Measurements from ENCODE around the gene POGZ. TPM values are rescaled to one million over a fixed set of nuclear protein-coding genes. Genes with fewer than 3 reads are reported as not detected.

Gene POGZ
- total RNA-seq, 4 donors from 2014 or later, result 25.8 to 68.2 (median 47.3) TPM

DNA sequence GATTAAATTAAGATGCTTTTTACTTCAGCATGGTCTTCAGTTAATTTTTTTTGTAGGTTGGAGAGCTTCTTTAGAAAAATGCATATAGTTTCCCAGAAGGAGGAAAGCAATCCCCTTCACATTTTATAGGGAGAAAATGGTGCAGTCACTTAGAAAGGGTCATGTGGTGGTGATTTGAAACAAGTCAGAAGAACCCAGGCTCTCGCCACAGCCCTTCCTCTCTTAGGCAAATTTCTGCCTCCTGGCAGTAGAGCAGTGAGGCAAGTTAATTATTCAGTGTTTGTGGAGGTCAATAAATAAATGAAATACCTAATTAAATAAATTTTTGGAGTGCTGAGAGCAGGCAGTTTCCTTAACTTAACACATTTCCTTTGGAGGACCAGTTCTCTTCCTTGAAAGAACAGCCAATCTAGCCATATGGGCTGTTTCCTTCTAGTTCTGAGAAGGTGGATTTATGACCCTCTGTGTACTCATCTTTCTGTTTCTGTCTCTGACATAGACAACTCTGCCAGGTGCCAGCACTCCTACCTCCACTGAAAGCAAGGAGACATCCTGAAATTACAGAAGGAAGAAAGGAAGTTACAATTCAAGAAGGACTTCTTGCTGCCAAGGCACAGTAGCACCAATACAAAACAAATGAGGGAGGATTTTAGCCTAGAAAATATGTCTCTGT, 19.0 kb upstream of the POGZ start:
- TF ChIP-seq, protein P1, sequence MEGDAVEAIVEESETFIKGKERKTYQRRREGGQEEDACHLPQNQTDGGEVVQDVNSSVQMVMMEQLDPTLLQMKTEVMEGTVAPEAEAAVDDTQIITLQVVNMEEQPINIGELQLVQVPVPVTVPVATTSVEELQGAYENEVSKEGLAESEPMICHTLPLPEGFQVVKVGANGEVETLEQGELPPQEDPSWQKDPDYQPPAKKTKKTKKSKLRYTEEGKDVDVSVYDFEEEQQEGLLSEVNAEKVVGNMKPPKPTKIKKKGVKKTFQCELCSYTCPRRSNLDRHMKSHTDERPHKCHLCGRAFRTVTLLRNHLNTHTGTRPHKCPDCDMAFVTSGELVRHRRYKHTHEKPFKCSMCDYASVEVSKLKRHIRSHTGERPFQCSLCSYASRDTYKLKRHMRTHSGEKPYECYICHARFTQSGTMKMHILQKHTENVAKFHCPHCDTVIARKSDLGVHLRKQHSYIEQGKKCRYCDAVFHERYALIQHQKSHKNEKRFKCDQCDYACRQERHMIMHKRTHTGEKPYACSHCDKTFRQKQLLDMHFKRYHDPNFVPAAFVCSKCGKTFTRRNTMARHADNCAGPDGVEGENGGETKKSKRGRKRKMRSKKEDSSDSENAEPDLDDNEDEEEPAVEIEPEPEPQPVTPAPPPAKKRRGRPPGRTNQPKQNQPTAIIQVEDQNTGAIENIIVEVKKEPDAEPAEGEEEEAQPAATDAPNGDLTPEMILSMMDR (IDR thresholded peaks at IDR 0.05), result no peak
- TF ChIP-seq POLR2A (IDR thresholded peaks at IDR 0.05) (no peak), EP300 (IDR thresholded peaks at IDR 0.05) (no peak), POLR2AphosphoS5 (IDR thresholded peaks at IDR 0.05) (no peak)
- Histone ChIP-seq H3K27me3 (no peaks in the 10 kb centered on the region), H3K36me3 (no peaks in the 10 kb centered on the region), H3K4me1 (peaks cover 0 to 8% (median 0%) of the 10 kb centered on the region in 3 donors), H3K27ac (no peak overlapping the region), H3K4me3 (no peak overlapping the region), H3K9me3 (peaks cover 0 to 8% (median 0%) of the 10 kb centered on the region in 3 donors)
- 100% methylated on average over 1 of the region's 1 CpG for WGBS, 2 donors (ENCODE audit: low coverage in 1 of 2)
- no peak for ATAC-seq

DNA sequence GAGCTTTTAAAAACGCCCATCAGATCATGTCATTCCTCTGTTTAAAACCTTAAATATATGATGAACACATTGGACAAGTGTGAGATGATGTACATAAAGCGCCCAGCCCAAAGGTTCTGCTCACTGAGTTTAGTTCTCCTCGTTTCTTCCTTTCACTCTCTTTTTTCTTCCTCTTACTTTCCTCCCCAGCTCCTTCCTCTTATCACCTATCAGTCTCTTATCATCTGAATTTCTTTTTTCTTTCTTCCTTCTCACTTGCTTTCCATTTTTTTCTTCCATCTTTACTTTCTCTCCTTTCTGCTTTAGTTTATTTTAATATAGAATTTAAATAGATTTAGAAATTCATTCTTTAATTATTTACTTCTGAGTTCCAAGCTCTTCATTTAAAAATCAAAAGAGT, 17.8 kb upstream of the POGZ start:
- no peak overlapping the region for H3K4me3 ChIP-seq
- no peaks in the 10 kb centered on the region for H3K36me3 ChIP-seq
- peaks cover 0 to 16% (median 0%) of the 10 kb centered on the region in 3 donors for H3K4me1 ChIP-seq
- H3K27ac ChIP-seq, result no peak overlapping the region
- no peaks in the 10 kb centered on the region for H3K27me3 ChIP-seq
- H3K9me3 ChIP-seq, result peaks cover 0 to 2% (median 0%) of the 10 kb centered on the region in 3 donors
- no peak for TF ChIP-seq POLR2A (IDR thresholded peaks at IDR 0.05)
- TF ChIP-seq EP300 (IDR thresholded peaks at IDR 0.05), result no peak
- TF ChIP-seq POLR2AphosphoS5 (IDR thresholded peaks at IDR 0.05), result no peak
- TF ChIP-seq, protein P1 (IDR thresholded peaks at IDR 0.05), result no peak
- WGBS, 2 donors (ENCODE audit: low coverage in 1 of 2), result 85 to 89% methylated on average over 3 of the region's 3 CpGs
- ATAC-seq, result no peak

DNA sequence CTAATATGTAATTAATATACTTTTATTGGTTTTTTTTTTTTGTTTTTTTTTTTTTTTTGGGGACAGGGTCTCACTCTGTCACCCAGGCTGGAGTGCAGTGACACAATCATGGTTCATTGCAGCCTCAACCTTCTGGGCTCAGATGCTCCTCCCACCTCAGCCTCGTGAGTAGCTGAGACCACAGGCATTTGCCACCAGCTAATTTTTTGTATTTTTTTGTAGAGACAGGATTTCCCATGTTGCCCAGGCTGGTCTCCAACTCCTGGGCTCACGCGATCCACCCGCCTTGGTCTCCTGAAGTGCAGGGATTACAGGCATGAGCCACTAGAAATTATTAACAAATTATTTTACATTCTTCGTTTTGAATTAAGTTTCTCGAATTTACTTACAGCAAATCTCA, 16.8 kb upstream of the POGZ start:
- no peaks in the 10 kb centered on the region for H3K27me3 ChIP-seq
- no peaks in the 10 kb centered on the region for H3K9me3 ChIP-seq
- TF ChIP-seq POLR2A (IDR thresholded peaks at IDR 0.05) (no peak), POLR2AphosphoS5 (IDR thresholded peaks at IDR 0.05) (no peak), EP300 (IDR thresholded peaks at IDR 0.05) (no peak)
- TF ChIP-seq, protein P1 (IDR thresholded peaks at IDR 0.05), result no peak
- peaks cover 0 to 16% (median 0%) of the 10 kb centered on the region in 3 donors for H3K4me1 ChIP-seq
- no peaks in the 10 kb centered on the region for H3K36me3 ChIP-seq
- WGBS, 2 donors (ENCODE audit: low coverage in 1 of 2), result 79 to 83% methylated on average over 6 of the region's 6 CpGs
- H3K27ac ChIP-seq, result no peak overlapping the region
- no peak overlapping the region for H3K4me3 ChIP-seq
- ATAC-seq, result no peak

DNA sequence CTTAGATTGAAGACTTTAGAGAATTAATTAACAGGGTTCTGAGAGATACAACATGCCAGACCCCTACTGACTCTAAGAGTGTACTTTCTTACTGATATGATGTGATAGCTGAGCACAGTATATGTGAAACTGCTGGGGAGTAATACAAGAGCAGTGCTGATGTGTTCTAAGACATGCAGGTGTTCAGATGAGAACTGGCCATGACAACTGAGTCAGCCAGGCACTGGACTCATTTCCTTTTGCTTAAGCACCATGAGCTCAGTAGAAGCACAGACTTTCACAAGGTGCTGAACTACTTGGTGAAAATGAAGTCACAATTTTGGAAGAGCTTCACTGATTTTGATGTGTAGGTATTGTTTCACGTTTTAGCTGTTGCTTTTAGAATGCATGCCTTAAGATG, 15.9 kb upstream of the POGZ start:
- no peak overlapping the region for H3K4me3 ChIP-seq
- no peaks in the 10 kb centered on the region for H3K27me3 ChIP-seq
- no peak for ATAC-seq
- no peak overlapping the region for H3K27ac ChIP-seq
- WGBS, 2 donors (ENCODE audit: low coverage in 1 of 2), result 75 to 92% methylated on average over 1 of the region's 1 CpG
- no peaks in the 10 kb centered on the region for H3K36me3 ChIP-seq
- H3K9me3 ChIP-seq, result no peaks in the 10 kb centered on the region
- H3K4me1 ChIP-seq, result peaks cover 0 to 16% (median 0%) of the 10 kb centered on the region in 3 donors
- TF ChIP-seq EP300 (IDR thresholded peaks at IDR 0.05) (no peak), POLR2A (IDR thresholded peaks at IDR 0.05) (no peak), POLR2AphosphoS5 (IDR thresholded peaks at IDR 0.05) (no peak)
- TF ChIP-seq, protein P1 (IDR thresholded peaks at IDR 0.05), result no peak

DNA sequence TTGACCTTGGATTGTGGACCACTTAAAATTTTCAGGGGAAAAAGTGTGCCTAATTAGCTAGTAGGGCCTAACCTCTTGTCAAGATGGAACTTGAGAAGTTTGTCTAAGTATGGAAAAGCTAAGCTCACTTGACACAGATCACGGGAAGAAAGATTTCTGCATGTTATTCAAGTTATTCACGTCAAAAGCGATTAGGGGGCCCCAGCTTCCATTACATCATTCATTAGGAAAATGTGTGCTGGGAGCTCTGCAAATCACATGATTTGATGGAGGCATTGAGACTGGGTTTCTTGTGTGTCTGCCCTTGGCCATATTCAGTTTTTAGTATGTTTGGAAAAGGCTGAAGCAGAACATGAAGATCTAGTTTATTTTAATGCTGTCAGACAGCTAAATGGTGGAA, 15.5 kb upstream of the POGZ start:
- WGBS, 2 donors (ENCODE audit: low coverage in 1 of 2), result 50 to 82% methylated on average over 3 of the region's 3 CpGs
- H3K36me3 ChIP-seq, result no peaks in the 10 kb centered on the region
- no peak for ATAC-seq

More for the DNA sequence above, 15.5 kb upstream of the POGZ start:
- no peak overlapping the region for H3K4me3 ChIP-seq
- H3K27me3 ChIP-seq, result no peaks in the 10 kb centered on the region
- peaks cover 0 to 16% (median 0%) of the 10 kb centered on the region in 3 donors for H3K4me1 ChIP-seq
- TF ChIP-seq, protein P1 (IDR thresholded peaks at IDR 0.05), result no peak
- TF ChIP-seq POLR2A (IDR thresholded peaks at IDR 0.05) (no peak), POLR2AphosphoS5 (IDR thresholded peaks at IDR 0.05) (no peak), EP300 (IDR thresholded peaks at IDR 0.05) (no peak)
- no peak overlapping the region for H3K27ac ChIP-seq
- no peaks in the 10 kb centered on the region for H3K9me3 ChIP-seq

All from gastroesophageal sphincter (tissue), 4 donors.